OCI-LY7 (cell line): Measurements from ENCODE around the gene PACS1.

ENCODE experiments used
- EZH2phosphoT487 ChIP-seq: fragments of 200-600 bp; sonication (generic); IDR thresholded peaks from 2 replicates; pipeline ENCODE4 v1.6.1; 2018; ENCODE audit warnings: low read depth, borderline replicate concordance, mild to moderate bottlenecking, mixed run types, antibody characterized with exemption, low read length, moderate library complexity, mixed read lengths
- TF ChIP-seq, protein P1 (sequence below): fragments of 200-600 bp; sonication (generic); conservative IDR thresholded peaks from 2 replicates; pipeline ENCODE4 v1.5.1; 2014; ENCODE audit warnings: mild to moderate bottlenecking, antibody characterized with exemption, low read length, moderate library complexity, mixed read lengths

DNA sequence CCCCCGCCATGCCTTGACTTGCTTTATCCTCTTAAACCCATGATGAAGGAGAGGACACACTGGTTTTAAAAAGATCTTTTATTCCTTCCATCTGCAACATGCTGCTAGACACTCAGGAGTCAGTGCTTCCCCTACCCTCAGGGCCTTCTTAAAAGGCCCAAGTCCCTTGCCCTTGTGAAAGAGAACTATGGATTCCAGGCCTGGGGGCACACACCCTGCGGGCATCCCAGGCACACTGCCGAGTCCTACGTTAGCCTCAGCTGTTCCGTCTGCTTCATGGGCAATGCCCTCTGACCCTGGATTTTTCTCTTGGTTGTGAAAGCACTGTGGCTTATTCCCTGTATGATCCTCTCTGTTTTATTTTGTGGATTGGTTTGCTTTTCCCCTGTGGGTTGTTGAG, 163.2 kb downstream of the PACS1 start:
- TF ChIP-seq, protein P1, sequence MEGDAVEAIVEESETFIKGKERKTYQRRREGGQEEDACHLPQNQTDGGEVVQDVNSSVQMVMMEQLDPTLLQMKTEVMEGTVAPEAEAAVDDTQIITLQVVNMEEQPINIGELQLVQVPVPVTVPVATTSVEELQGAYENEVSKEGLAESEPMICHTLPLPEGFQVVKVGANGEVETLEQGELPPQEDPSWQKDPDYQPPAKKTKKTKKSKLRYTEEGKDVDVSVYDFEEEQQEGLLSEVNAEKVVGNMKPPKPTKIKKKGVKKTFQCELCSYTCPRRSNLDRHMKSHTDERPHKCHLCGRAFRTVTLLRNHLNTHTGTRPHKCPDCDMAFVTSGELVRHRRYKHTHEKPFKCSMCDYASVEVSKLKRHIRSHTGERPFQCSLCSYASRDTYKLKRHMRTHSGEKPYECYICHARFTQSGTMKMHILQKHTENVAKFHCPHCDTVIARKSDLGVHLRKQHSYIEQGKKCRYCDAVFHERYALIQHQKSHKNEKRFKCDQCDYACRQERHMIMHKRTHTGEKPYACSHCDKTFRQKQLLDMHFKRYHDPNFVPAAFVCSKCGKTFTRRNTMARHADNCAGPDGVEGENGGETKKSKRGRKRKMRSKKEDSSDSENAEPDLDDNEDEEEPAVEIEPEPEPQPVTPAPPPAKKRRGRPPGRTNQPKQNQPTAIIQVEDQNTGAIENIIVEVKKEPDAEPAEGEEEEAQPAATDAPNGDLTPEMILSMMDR: no peak
- no peak for TF ChIP-seq EZH2phosphoT487
